Measurements from ENCODE around the gene BATF2. TPM values are rescaled to one million over a fixed set of nuclear protein-coding genes. Genes with fewer than 3 reads are reported as not detected.
"Not testable (repeated sequence)": the region's sequence is repeated elsewhere in the genome, so short reads cannot be mapped to it uniquely, and the experiment has no call there.

BATF2 gene
- total RNA-seq, 1 donor from 2014 or later: 0.10 TPM

DNA sequence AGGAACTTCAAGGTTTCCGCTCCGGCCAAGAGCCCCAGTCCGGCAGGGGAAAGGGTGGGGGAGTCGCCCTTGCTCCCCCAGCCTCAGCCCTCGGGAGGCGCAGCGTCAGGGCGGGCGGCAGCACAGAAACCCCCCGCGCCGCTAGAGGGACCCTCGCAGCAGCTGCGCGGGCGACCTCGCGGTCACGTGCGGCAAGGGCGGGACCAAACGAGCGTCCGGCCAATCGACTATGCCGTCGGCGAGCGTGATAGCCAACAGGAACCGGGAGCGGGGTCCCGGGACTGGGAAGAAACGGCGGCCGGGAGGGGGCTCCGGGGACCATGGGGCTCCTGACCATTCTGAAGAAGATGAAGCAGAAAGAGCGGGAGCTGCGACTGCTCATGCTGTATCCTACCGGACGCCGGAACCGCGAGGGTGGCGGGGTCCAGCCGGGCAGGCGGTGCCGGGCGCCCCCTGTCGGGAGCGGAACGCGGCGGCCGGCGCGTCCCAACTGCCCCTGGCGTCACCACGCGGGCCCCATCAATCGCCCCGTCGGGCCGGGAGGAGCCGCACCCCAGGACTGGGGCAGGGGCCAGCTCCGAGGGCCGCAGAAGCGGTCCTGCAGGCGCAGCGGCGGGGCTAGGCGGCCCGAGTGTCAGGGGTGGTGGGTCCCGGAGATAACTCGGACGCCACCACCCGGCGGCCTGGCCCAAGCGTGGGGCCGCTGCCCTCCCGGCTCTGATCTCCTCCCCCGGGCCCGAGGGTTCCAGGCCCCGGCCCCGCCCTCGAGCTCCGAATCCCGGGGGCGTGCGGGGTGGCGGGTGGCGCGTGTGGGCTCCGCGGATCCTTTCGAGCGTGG lies 17.3 kb upstream of the BATF2 start, which contains the start of gene ARL2:
Gene ARL2 (plus strand): TSS at position 273 of the 838 bp plus-strand sequence. CDS start 48 bp downstream, at position 321.
- intact Hi-C loops (cut with micrococcal nuclease): loop anchor here (1.0 to 5.0 kb wide), 12 partner anchors 13 to 657 kb away; partner anchors contain the start of genes ATG2A, CDCA5, FAU and MRPL49

GRCh38 chr11:65013130-65013887 lies 16.5 kb upstream of the BATF2 start:
- intact Hi-C loops (cut with micrococcal nuclease): loop anchor here (1.0 to 5.0 kb wide), 11 partner anchors 14 to 656 kb away; partner anchors contain the start of genes ATG2A, CDCA5, PPP2R5B and RPS6KA4

DNA sequence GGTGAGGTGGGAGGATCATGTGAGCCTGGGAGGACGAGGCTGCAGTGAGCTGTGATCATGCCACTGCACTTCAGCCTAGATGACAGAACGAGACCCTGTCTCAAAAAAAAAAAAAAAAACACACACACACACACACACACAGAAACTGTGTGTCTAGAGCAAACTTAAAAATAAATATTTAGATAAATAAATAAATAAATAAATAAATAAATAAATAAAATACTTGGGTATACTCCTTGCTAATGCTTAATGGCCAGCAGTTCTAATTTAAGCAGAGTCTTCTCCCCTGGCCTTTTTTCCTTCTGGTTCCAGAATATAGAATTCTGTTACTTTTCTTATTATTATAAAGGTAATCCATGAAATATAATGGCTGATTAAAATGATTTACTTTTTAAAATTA lies 12.1 kb upstream of the BATF2 start:
- intact Hi-C loops (cut with micrococcal nuclease): no loop called here

- intact Hi-C loops (cut with micrococcal nuclease): no loop called here
These were observed 11.2 kb upstream of the BATF2 start for GRCh38 chr11:65008016-65008415.

DNA sequence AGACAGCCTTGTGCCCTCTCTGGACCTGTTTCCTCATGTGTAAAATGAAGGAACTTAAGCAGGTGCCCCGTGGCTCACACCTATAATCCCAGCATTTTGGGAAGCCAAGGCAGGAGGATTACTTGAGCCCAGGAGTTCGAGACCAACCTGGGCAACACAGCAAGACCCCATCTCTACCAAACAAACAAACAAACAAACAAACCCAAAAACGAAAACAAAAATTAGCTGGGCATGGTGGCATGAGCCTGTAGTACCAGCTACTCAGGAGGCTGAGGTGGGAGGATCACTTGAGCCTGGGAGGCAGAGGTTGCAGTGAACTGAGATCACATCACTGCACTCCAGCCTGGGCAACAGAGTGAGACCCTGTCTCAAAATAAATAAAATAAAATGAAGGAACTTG lies 7.2 kb upstream of the BATF2 start:
- intact Hi-C loops (cut with micrococcal nuclease): not testable (repeated sequence)

DNA sequence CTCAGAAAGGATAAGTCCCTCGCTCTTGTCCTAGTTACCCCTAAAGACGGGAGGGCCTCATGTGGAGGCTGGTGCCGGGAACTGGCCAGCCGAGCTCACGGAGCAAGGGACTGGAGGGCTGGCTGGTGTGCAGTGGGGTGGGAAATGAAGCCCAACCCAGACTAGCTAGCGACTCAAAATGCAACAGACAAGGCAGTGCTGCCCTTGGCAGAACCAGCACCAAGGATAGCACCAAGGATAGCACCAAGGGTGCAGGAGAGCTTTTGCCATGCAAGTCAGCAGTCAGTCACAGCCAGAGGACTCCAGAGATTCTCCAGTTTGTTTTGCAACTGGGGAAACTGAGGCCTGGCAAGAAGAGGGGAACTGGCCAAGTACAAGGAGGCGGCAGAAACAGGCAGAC lies 6.5 kb upstream of the BATF2 start:
- intact Hi-C loops (cut with micrococcal nuclease): no loop called here

GRCh38 chr11:65002706-65003105 lies 5.9 kb upstream of the BATF2 start:
- intact Hi-C loops (cut with micrococcal nuclease): no loop called here

DNA sequence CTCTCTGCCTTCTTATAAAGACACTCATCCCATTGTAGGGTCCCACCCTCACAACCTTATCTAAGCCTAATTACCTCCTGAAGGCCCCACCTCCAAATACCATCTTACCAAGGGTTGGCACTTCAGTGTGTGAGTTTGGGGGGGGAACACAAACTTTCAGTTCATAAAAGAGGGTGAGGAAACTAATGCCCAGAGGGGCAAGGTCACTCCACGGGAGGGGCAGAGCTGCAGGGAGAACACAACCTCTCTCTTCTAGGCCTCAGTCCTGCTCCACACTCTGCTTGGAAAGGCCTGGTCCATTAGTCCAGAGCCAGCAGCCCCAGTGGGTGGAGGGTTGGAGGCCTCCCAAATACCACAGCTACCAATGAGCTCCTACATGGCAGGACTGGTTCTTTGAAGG lies 2.7 kb upstream of the BATF2 start:
- intact Hi-C loops (cut with micrococcal nuclease): loop anchor here (5.0 kb wide), 1 partner anchor 47 kb away; no protein-coding TSS in a partner anchor

DNA sequence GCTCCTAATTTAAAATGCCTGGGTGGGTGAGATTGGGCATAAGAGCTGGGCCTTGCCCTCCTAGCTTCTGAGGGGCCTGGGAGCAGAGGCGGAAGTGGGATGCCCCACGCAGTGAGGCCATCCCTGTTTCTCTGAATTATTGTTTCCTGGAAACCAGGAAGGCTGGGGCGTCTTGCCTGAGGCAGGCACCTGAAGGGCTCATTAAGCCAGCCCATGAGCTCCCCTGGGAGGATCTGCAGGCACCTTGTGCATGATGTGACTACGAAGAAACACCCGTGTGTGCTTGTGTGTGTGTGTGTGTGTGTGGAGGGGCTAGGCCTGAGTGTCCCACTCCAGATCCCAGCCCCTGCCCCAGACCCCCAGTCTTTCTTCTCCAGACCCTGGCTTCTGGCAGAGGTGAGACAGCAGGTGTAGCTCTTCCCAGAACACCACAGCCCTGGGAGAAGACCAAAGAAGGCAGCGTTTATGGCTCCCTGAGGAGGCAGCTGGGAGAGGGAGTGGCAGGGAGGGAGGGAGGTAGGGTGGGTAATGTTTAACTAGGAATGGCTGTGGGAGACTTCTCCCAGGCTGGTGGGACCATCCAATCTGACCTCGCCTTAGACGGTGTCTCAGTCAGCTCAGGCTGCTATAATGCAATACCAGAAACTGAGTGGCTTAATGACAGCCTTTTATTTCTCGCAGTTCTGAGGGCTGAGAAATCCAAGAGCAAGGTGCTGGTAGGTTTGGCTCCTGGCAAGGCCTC lies 2.1 kb upstream of the BATF2 start:
- intact Hi-C loops (cut with micrococcal nuclease): loop anchor here (5.0 kb wide), 1 partner anchor 47 kb away; no protein-coding TSS in a partner anchor

DNA sequence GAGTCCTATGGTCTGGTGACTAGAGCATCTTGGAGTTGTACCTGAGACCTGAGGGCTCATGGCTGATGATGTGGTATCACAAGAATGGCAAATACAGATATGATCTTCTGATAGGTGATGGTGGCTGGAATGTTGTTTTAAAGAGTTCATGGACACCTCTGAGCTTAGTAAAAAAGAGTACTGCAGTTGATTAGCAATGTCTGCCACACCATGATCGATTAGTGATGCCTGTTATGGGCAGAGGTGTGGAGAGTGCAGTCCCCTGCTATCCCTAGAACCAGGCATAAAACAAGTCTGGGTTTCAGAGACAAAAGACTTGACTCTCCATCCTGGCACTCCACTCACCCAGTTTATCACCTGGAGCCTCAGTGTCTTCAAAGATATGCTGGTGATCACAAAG lies 1.4 kb upstream of the BATF2 start:
- intact Hi-C loops (cut with micrococcal nuclease): loop anchor here (5.0 kb wide), 1 partner anchor 46 kb away; no protein-coding TSS in a partner anchor

DNA sequence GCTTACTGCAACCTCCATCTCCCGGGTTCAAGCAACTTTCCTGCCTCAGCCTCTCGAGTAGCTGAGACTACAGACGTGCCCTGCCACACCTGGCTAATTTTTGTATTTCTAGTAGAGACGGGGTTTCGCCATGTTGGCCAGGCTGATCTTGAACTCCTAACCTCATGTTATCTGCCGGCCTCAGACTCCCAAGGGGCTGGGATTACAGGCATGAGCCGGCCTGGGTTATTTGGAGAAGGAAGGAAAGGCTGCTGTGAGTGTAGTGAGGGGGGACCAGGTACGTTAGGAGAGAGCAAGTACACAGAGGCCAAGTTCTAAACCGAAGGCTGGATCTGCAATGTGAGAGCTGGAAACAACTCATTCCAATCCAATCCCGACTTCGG lies 453 bp downstream of the BATF2 start:
- intact Hi-C loops (cut with micrococcal nuclease): loop anchor here (5.0 kb wide), 1 partner anchor 44 kb away; no protein-coding TSS in a partner anchor

GRCh38 chr11:64994318-64994717 lies 2.5 kb downstream of the BATF2 start:
- intact Hi-C loops (cut with micrococcal nuclease): no loop called here

DNA sequence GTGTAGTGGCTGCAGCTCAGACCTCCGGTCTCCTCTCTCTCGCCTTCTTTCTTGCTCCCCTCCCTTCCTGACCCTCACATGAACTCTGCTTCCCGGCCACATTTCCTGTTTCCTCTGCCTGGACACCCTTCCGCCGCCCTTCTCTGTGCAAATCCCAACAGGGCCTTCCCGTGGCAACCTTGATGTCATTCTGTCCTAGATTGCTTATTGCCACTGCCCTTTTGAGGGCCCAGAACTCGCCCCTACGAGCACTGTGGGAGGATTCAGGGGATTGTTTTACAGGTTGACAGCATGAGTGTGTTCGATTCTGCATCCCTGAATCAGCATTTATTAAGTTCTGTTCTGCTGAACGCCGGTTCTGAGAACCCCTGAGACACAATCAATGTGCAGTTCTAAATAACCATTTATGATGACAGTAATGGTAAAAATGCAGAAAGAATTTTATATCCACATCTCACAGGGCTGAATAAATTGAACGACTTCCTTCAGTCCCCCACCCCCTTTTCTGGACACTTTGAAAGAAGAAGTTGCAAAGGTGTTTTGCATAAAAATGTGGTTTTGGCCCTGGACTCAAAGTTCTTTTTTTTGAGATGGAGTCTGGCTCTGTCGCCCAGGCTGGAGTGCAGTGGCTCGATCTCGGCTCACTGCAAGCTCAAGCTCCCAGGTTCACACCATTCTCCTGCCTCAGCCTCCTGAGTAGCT lies 6.4 kb downstream of the BATF2 start:
- intact Hi-C loops (cut with micrococcal nuclease): no loop called here

DNA sequence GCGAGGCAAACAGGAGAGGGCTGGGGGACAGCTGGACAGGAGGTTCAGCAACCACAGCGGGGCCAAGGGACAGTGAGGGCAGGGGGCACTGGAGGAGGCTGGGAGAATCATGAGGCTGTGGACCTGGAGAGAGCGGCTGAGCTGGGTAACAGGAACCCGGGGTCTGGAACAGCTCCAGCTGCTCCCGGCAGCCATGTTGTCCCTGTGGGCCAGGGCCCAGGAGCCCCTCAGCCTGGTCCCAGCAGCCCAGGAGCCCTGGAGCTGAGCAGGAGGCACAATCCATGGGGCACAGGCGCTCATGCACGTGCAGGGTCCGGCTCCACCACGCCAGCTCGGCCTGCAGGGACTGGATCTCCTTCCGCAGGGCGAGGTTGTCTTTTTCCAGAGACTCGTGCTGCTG lies 7.4 kb downstream of the BATF2 start:
- intact Hi-C loops (cut with micrococcal nuclease): no loop called here

DNA sequence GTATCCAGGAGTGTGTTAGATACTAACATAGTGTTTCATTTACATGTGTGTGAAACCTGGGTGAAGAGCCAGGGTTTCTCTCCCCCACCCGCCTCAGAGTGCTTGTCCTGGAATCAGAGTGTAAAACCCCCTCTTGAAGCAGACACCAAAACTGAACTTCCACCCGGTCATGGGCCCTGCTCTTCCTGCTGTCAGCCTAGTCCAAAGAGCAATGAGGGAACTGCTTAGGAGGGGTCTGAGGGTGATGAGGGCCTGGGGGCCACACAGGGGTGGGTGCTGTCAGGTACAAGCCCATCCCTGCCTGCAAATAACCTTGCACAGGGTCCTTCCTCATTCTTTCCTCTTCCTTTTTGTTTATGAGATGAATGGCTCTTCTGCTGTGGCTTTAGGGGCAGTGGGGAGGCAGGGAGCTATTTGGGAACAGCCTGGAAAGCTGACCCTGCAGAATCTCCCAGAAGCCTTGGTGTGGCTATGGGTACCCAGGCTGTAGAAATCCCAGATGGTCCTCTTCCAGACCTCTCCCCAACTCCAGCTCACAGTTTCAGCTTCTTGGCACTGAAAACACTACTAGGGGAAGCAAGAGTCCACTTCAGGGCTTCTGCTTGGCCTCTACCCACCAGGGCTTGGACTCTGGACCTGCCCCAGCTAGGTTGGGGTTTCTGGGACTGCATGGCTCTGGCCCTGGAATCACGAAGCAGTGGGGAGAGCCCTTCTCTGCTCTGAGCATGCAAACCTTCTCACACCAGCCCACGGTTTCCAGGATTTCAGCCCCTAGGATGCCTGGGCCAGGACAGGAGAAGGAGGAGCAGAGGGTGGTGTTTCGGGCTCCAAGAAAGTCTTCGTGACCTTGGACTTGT lies 8.5 kb downstream of the BATF2 start:
- intact Hi-C loops (cut with micrococcal nuclease): no loop called here

DNA sequence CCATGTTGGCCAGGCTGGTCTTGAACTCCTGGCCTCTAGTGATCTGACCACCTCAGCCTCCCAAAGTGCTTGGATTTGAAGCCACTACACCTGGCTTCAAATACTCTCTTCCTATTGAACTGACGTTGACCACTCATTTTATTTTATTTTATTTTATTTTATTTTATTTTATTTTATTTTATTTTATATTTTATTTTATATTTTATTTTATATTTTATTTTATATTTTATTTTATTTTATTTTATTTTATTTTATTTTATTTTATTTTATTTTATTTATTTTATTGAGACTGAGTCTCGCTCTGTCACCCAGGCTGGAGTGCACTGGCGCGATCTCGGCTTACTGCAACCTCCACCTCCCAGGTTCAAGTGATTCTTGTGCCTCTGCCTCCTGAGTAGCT lies 13.4 kb downstream of the BATF2 start:
- intact Hi-C loops (cut with micrococcal nuclease): not testable (repeated sequence)

GRCh38 chr11:64976651-64977050 lies 20.1 kb downstream of the BATF2 start:
- intact Hi-C loops (cut with micrococcal nuclease): no loop called here

DNA sequence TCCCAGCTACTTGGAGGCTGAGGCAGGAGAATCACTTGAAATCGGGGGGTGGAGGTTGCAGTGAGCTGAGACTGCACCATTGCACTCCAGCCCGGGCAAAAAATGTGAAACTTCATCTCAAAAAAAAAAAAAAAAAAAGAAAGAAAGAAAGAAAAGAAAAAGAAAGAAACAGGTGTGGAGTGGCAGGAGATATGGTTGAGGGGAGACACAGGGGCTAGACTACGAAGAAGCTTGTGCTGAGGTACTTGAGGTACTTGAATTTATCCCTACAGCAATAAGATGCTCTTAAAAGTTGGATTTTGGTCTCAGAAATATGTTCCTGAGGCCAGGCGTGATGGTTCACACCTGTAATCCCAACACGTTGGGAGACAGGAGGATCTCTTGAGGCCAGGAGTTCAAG lies 22.6 kb downstream of the BATF2 start:
- intact Hi-C loops (cut with micrococcal nuclease): loop anchor here (5.0 kb wide), 1 partner anchor 57 kb away; the partner anchor contains the start of gene ATG2A

GRCh38 chr11:64971421-64972233 lies 25.1 kb downstream of the BATF2 start, which contains the start of gene MAJIN:
Gene MAJIN (minus strand): TSS chr11:64972108. CDS start chr11:64959405, 12,703 bp downstream.
- intact Hi-C loops (cut with micrococcal nuclease): loop anchor here (5.0 kb wide), 1 partner anchor 54 kb away; the partner anchor contains the start of gene ATG2A

All from T-helper 1 cell treated with Interleukin-12 subunit alpha and Interleukin-12 subunit beta and Interleukin-4 antibody, amounts not matched to agents 30 ng/mL and 1 ng/mL, for 36 hours (primary cell).